Cardiac muscle cell (in vitro differentiated cells and primary cell): ENCODE results near the gene CD320. TPM values are rescaled to one million over a fixed set of nuclear protein-coding genes. Genes with fewer than 3 reads are reported as not detected.

ENCODE experiments used
- DNase-seq, 2 donors: peaks; one replicate each; pipeline versions ENCODE4 v3.0.0 to v3.0.0-alpha.2; 2010 to 2017; ENCODE audit warnings: low read depth in 1 of 2, low spot score in 1 of 2
- H3K27ac ChIP-seq: fragments of 200-600 bp; sonication (generic); 2 replicates; pipeline ENCODE4 v1.5.1; 2016
- H3K27me3 ChIP-seq: fragments of 200-600 bp; sonication (generic); 2 replicates; pipeline ENCODE4 v1.6.0; 2016; ENCODE audit warnings: control low read depth
- H3K36me3 ChIP-seq: fragments of 200-600 bp; sonication (generic); 2 replicates; pipeline ENCODE4 v1.5.1; 2016; ENCODE audit warnings: control low read depth
- H3K4me1 ChIP-seq: fragments of 200-600 bp; sonication (generic); 2 replicates; pipeline ENCODE4 v1.8.1; 2017; ENCODE audit warnings: low read depth, mild to moderate bottlenecking, mixed run types
- H3K4me3 ChIP-seq: fragments of 200-600 bp; sonication (generic); 2 replicates; pipeline ENCODE4 v1.5.1; 2016; ENCODE audit warnings: mild to moderate bottlenecking
- H3K9me3 ChIP-seq: fragments of 200-600 bp; sonication (generic); 2 replicates; pipeline ENCODE4 v1.5.1; 2017; ENCODE audit warnings: low read depth, mild to moderate bottlenecking, control low read depth
- CTCF ChIP-seq: IDR thresholded peaks from 2 replicates; pipeline ENCODE4 v1.5.1; 2012; ENCODE audit warnings: low read depth, mild to moderate bottlenecking, low read length
- polyA plus RNA-seq: library from polyadenylated mRNA; unstranded; fragments of >200 nt; fragmentation: Nextera tagmentation; extraction: Ambion mirVana; gene quantifications from 2 replicates; pipeline ENCODE4 v1.2.1, GENCODE V29; 2016
- total RNA-seq: library from RNA; depleted of rRNA; stranded (reverse); fragments of >200 nt; gene quantifications from 2 replicates; pipeline ENCODE4 v1.2.3, GENCODE V29; 2016

Gene CD320
- total and polyA plus RNA-seq, 2 experiments from 2014 or later, result 94.7 to 99.3 TPM

DNA sequence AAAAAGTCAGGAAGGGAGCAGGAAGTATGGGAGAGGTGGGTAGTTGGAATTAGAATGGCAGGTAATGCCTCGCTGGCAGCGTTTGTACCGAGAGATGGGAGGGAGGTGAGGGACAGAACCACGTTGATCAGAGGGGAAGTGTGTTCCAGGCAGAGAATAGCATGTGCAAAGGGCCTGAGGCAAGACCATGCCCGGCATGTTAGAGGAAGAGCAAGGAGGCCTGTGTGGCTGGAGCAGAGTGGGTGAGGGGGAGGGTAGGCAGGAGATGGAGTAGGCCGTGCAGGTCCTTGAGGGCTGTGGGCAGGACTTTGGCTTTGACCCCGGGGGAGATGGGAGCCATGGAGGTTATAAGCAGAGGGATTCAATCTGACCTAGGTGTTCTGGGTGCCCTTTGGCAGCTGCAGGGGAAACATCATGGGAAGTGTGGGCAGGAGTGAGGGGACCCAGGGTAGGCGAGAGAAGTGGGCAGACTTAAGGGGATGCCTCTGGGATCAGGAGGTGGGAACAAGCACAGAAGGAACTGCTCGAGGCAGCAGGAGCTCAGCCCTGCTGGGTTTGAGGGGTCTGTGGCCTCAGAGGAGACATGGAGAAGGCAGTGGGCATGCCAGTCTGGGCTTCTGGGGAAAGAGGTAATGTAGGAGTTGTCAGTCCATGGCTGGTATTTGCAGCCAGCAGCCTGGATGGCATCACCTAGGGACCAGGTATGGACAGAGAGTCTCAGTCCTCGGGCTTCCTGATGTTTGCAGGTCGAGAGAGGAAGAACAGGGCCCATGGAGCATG is 48.8 kb downstream of the CD320 start:
- Histone ChIP-seq H3K9me3 (no peaks in the 10 kb centered on the region), H3K4me3 (no peak overlapping the region), H3K36me3 (peaks cover 21% of the 10 kb centered on the region), H3K27ac (no peak overlapping the region), H3K27me3 (no peaks in the 10 kb centered on the region), H3K4me1 (no peaks in the 10 kb centered on the region)
- no peak for TF ChIP-seq CTCF
- no peak for DNase-seq

GRCh38 chr19:8257052-8257443 is 51.1 kb downstream of the CD320 start:
- Histone ChIP-seq H3K9me3 (no peaks in the 10 kb centered on the region), H3K36me3 (peaks cover 17% of the 10 kb centered on the region), H3K4me3 (no peak overlapping the region), H3K27me3 (no peaks in the 10 kb centered on the region), H3K27ac (no peak overlapping the region), H3K4me1 (no peaks in the 10 kb centered on the region)
- peak in 1 of 2 donors; percentile 25 for DNase-seq
- TF ChIP-seq CTCF, result no peak

- DNase-seq, result no peak
- Histone ChIP-seq H3K36me3 (peaks cover 17% of the 10 kb centered on the region), H3K4me3 (no peak overlapping the region), H3K9me3 (no peaks in the 10 kb centered on the region), H3K27ac (no peak overlapping the region), H3K27me3 (no peaks in the 10 kb centered on the region), H3K4me1 (no peaks in the 10 kb centered on the region)
- TF ChIP-seq CTCF, result no peak
These were observed 51.7 kb downstream of the CD320 start for GRCh38 chr19:8256276-8257051.

GRCh38 chr19:8255426-8256125 is 52.6 kb downstream of the CD320 start:
- TF ChIP-seq CTCF, result no peak
- Histone ChIP-seq H3K27ac (no peak overlapping the region), H3K9me3 (no peaks in the 10 kb centered on the region), H3K4me3 (no peak overlapping the region), H3K36me3 (peaks cover 17% of the 10 kb centered on the region), H3K4me1 (no peaks in the 10 kb centered on the region), H3K27me3 (no peaks in the 10 kb centered on the region)
- DNase-seq, result no peak

- Histone ChIP-seq H3K27ac (no peak overlapping the region), H3K4me3 (no peak overlapping the region), H3K27me3 (no peaks in the 10 kb centered on the region), H3K9me3 (no peaks in the 10 kb centered on the region), H3K36me3 (peaks cover 17% of the 10 kb centered on the region), H3K4me1 (no peaks in the 10 kb centered on the region)
- no peak for TF ChIP-seq CTCF
- no peak for DNase-seq
These were observed 53.7 kb downstream of the CD320 start for GRCh38 chr19:8254286-8255001.
